HG02973 (cell line): ENCODE measurements around the gene INSR.
"Not testable (repeated sequence)": the region's sequence is repeated elsewhere in the genome, so short reads cannot be mapped to it uniquely, and the experiment has no call there.

Source experiments
- ATAC-seq: cut with Tn5 transposase; IDR thresholded peaks from one replicate; pipeline ENCODE4 v1.9.1; 2021; ENCODE audit warnings: moderate library complexity; ENCODE audit not compliant: unreplicated experiment

INSR gene

DNA sequence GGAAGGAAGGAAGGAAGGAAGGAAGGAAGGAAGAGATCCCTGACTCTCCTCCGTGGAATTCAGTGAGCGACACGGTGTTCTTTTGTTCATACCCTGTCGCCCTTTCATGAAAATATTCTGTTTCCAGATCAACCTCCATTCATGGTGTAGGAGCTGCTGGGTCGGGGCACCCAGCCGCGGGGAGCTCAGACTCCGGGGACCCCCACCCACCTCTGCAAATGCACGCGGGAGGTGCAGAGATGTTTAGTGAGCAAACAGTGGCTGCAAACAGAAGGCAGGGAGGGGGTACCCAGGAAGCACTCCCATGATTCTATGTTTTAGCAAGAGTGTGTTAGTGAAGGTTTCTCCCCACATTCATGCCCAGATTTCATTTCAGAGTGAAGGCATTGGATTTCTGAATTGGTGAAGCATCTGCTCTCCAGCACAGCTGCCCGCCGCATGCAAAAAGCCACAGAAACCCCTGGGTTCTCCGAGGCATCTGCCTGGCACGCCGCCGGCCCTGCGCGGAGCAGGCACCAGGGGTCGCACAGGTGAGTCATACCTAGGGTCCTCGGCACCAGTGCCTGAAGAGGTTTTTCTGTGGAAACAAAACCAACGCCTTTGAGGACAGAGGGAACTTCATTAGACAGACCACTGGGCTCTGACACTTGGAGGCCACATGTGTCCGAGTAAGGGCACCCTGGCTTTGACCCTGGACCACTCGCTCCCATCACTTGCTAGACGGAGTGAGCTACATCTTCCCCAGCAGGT lies 144.1 kb downstream of the INSR start:
- ATAC-seq = no peak

DNA sequence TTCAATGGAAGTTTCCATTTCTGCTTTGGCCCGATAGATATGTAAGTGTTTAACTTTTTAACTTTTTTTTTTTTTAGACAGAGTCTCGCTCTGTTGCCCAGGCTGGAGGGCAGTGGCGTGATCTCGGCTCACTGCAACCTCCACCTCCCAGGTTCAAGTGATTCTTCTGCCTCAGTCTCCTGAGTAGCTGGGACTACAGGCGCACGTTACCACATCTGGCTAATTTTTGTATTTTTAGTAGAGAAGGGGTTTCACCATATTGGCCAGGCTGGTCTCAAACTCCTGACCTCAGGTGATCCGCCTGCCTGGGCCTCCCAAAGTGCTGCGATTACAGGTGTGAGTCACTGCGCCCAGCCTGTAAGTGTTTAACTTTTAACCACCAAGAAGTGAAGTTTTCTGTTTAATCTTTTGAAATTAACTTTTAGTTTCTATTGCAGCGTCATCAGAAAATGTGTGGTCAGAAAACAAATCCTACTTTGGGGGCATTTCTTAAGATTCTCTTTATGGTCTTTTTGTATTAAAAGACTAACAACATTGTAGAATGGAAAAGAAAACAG lies 147.0 kb downstream of the INSR start:
- ATAC-seq = not testable (repeated sequence)

DNA sequence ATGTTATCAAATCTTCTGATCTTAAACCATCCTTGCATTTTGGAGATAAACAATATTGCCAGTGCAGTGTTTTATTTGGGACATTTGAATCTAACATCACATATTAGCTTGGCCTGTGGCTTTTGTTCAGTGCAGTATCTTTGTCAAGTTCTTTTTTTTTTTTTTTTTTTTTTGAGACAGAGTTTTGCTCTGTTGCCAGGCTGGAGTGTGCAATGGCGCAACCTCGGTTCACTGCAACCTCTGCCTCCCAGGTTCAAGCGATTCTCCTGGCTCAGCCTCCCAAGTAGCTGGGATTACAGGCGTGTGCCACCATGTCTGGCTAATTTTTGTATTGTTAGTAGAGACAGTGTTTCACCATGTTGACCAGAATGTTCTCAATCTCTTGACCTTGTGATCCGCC lies 148.1 kb downstream of the INSR start:
- not testable (repeated sequence) for ATAC-seq

DNA sequence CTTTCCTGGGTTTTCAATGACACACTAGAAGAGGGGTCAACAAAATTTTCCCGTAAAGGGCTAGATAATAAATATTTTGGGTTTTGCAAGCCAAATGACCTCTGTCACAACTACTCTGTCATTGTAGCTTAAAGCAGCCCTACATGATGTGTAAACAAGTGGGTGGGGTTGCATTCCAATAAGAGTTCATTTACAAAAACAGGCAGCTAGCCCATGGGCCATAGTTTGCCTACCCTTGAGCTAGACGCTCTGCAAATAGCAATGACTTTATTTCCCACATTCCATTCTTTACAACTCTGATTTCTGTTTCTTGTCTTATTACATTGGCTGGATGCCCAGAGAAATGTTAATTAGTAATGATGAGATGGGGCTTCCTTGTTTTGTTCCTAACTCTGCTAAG lies 148.7 kb downstream of the INSR start:
- no peak for ATAC-seq

DNA sequence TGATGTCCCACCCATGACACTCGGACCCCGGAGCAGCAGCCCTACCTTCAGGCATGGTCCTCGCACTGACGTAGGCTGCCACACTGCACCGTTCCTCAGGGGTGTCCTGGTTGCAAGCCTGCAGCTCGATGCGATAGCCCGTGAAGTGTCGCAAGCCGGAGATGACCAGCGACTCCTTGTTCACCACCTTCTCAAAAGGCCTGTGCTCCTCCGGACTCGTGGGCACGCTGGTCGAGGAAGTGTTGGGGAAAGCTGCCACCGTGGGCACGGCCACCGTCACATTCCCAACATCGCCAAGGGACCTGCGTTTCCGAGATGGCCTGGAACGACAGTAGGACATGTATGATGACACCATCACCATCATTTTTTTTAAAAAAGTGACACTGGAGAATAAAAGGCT lies 151.4 kb downstream of the INSR start:
- ATAC-seq = no peak

DNA sequence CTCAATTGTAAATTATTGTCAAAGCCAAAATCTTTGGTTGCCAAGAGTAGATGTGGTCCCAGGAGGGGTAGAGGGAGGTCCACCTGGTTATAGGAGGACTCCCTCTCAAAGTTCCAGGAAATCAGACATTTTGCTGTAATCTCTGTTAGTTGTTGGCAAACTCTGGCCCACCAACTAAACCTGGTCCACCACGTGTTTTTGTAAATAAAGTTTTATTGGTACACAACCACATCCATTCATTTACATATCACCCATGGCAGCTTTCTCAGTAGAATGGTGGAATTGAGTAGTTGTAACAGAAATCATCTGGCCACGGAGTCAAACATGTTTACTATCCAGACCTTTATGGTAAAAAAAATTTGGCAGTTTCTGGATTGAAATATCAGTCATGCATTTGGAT lies 154.1 kb downstream of the INSR start:
- ATAC-seq = no peak

DNA sequence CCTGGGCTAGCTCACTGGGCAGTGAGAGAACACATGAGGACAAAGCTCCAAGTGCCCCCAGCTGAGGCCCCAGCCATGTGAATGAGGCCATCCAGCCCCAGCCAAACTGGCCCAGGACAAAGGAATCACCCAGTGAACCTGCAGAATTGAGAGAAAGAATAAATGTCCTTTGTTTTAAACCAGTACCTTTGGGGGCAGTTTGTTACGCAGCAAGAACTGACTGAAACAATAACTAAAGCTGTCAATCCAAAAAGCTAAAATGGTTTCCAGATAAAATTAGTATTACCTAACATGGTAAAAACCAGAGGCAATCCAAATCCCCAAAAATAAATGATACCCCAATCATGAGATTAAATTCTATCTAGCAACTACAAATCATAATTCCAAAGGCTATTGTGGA lies 155.1 kb downstream of the INSR start:
- no peak for ATAC-seq

DNA sequence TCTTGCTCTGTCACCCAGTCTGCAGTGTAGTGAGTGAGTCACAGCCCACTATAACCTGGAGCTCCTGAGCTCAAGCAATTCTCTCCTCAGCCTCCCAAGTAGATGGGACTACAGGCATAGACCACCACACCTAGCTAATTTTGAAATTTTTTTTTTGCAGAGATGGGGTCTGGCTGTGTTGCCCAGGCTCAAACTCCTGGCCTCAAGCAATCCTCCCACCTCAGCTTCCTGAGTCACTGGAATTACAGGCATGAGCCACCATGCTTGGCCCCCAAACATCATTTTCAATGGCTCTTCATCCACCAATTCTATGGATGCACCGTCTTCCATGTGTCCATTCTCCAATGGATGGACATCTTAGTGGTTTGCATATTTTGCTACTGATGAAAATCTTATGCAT lies 155.8 kb downstream of the INSR start:
- ATAC-seq = no peak

DNA sequence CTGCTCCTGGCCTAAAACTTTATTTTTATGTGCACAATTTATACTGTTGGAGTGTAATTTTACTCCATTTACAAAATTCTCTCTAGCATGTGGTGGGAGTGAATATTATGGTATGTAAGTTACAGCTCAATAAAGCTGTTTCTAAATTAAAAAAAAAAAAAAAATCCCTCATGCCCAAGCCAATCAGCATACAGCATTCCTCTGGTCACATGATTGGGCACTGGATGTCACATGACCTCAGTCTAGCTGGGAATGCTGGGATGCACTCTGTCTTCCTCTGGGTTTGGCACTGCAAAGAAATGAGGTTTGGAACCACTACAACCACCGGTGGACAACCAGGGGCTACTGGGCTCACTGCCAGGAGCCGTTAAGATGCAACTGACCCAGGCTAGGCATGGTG lies 157.1 kb downstream of the INSR start:
- ATAC-seq = no peak

DNA sequence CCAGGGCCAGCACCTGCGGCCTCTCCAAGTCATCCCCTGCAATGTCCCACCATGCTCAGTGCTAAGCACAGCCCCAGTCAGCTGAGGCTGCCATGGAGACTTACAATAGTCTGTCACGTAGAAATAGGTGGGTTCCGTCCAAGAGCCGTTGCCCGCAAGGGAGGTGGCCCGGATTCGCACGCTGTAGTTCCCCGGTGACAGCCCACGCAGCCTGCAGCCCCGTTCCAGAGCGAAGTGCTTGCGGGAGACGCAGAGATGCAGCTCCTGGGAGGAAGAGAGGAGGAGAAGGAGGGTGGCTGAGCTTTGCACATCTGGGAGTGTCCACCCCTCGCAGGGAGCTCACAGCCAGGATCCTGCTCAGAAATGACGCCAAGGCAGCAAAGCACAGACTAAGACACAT lies 162.2 kb downstream of the INSR start:
- ATAC-seq = no peak

DNA sequence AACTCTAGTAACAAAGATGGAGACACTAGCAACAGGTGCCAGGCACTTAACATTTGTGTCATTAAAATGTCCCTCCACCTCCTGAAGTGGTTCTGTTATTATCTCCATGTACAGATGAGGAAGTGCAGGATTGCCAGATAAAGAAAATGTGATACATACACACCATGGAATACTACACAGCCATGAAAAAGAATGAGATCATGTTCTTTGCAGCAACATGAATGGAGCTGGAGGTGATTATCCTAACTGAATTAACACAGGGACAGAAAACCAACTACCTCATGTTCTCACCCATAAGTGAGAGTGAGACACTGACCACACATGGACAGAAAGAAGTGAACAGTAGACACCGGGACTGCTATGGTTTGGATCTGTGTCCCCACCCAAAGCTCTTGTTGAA lies 164.2 kb downstream of the INSR start:
- no peak for ATAC-seq

DNA sequence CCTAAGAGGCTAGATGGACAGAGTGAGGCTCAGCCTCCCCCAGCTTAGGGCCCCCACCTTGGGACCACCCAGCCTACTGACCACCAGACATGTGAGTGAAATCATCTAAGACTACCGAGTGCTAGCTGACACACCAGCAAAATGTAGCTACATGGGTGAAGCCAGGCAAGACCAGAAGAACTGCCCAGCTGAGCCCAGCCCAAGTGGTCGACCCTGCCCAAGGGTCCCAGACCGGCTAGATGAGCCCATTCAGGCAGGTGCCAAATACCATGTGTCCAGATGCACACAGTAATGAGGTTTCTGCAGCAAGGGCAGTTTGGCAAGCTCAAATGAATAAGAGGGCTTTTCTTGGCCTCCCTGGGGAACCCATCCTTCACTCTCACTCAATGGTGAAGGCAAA lies 168.1 kb downstream of the INSR start:
- no peak for ATAC-seq

DNA sequence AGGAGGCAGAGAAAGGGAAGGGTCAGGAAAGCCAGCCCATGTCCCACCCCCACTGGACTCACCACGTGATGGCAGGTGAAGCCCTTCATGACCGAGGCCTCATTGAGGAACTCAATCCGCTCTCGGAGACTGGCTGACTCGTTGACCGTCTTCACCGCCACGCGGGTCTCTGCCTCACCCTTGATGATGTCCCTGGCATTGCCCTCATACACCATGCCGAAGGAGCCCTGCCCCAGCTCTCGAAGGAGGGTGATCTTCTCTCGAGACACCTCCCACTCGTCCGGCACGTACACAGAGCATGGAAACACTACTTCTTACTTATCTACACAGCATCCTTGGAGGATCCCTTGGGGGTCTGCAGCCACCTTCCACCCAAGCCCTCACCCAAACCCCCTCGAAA lies 169.0 kb downstream of the INSR start:
- no peak for ATAC-seq

DNA sequence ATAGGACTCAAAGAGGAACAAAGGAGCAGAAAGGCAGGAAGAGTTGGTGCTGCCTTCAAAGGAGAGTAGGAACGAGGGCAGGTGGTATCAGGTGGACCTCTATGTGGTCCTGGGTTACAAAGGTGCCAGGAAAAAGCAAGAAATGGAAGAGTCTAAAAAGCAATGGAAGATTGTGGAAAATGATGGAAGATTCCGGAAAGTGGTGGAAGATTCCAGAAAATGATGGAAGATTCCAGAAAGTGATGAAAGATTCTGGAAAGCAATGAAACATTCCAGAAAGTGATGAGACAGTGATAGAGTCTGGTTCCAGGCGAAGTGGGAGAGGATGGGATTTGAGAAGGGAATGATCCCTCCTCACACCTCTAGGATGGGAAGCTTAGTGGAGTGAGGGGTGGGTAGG lies 169.4 kb downstream of the INSR start:
- no peak for ATAC-seq

DNA sequence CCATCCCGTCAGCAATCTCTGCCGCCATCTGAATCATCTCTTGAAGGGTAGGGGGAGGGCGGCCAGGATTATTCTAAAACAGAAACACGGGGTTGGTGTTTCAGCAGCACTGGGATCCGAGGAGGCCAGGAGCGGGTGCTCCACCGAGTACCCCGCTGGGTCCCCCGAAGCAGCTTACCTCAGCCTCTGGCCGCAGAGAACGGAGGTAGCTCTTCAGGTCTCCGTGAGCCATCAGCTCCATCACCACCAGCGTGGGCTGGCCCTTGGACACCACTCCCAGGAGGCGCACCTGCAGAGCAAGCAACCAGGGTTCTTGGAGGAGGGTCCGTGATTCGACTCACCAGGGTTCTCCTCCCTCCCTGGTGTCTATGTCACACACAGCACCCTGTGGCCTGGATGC lies 171.5 kb downstream of the INSR start:
- ATAC-seq = no peak

DNA sequence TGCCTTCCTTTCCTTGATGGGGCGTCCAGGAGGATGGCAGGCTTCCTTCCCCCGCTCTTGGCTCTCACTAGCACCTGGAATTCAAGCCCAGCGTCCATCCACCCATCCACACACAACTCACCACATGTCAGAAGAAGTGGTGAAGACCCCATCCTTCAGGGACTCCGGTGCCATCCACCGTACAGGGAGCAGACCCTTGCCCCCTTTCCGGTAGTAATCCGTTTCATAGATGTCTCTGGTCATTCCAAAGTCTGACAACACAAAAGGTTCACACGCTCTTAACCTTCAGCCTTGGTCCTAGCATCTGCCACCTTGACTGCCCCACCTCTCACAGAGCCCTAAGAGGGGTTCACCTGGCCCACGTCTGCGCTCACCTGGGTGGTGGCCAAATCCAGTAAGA lies 173.7 kb downstream of the INSR start:
- no peak for ATAC-seq

DNA sequence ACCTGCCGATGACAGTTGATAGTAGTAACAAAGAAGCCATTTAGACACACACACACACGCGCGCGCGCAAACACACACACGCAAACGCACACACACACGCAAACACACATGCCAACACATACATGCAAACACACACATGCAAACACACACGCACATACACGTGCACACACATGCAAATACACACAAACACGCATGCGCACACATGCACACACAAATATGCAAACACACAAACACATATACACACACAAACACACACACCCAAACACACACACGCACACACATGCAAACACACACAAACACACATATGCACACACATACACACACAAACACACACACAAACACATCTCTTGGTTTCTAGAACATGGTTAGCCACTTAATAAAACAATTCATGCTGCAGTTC lies 174.6 kb downstream of the INSR start:
- ATAC-seq = no peak

DNA sequence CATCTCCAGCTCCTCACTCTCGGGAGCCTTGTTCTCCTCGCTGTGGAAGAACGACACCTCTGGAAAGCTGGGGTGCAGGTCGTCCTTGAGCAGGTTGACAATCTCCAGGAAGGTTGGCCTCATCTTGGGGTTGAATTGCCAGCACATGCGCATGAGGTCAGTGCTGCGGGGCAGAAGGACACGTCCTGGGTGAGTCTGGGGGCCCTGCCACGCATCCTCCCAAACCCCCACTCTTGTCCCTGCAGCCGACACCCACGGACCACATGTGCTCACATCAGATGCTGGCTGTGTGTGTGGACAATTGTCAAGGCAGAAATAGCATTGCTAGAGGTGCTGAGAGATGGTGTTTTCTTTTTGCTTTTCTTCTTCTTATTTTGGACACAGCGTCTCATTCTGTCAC lies 177.0 kb downstream of the INSR start:
- no peak for ATAC-seq

DNA sequence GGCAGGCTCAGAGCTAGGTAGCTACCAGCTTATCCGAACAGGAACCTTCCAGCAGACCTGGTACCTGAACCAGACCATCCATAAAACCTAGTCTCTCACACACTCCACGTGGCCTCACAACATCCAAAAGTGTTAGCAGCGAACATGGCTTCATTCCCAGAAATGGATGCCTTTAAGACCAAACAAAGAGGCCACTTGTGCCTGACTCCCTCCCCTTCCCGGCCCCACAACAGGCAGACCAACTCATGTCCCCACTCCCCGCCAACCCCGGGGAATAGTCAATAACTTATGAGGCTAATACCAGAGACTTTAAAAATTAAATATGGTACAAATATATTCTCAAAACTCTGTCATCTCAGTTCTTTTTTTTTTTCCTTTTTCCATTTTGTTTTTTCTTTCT lies 178.5 kb downstream of the INSR start:
- ATAC-seq = no peak

DNA sequence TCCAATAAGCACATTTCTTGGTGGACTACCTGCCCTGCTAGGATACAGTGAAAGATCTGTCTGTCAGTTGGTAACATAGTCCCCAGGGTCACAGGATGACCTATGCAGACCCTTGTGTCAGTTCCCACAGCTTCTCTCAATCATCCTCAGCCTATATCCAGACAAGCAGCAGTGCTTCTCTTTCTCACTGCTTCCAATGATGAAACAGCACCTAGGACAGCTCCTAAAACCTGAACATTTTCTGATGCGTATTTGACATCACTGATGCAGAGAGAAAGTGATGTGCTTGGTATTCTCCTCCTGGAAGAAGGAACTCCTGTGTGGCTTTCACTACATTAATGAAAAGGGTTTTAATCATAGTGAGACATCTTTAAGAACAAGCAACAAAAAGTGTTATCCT lies 181.0 kb downstream of the INSR start:
- ATAC-seq = no peak

DNA sequence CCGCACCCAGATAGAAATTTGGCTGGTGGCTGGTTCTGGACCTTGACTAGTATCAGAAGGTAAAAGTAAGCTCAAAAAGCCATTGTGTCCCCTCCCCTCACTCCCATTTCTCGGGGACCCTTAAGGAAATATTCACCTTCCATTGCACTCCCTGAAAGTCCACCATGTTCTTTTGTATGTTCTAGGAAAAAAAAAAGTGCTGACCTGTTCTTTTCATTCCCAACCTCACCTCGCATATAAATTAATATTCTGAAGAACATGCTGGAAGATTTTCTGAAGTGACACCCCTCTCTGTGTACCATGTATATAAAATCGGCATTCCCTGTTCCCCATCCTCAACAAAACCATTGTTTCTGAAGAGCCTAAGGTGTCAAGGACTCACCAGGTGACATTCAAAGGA lies 181.5 kb downstream of the INSR start:
- ATAC-seq = no peak

DNA sequence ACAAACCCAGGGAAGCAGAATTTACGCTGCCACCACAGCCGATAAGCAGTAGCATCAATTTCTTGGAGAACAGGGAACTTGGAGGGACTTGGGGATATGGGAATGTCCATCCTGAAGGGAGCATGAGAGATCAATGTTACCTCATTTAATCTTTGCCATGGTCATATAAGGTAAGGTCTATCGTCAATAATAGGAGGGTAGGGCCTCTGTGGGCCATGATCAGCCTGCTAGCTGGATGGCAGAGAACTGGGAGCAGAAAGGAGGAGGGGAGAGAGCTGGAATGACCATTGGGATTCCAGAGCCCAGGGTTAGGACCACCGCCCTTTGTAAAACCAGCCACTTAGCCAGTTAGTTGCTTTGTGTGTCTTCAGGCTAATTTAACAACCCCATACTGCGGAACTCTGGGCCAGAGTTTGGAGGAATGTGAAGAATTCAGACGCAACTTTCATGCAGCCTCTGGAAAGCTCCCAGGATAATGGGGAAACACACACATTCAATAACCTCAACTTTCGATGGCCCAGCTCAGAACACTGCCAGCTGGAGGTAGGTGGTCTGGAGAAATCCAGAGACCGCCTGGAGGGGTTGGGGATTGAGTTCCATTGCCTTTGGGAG lies 184.4 kb downstream of the INSR start:
- ATAC-seq = no peak
